Activated T-helper 17 cell treated with anti-CD3 and anti-CD28 coated beads, Interleukin-2, amount 50 U/mL, for 72 hours (primary cell): ENCODE measurements around the gene ATG2A. TPM values are rescaled to one million over a fixed set of nuclear protein-coding genes. Genes with fewer than 3 reads are reported as not detected.
"Not testable (repeated sequence)": the region's sequence is repeated elsewhere in the genome, so short reads cannot be mapped to it uniquely, and the experiment has no call there.

Experiments
- ATAC-seq: fragments of 150-1000 bp; cut with Tn5 transposase; replicated peaks from 2 replicates; pipeline ENCODE4 v1.10.0; 2021; ENCODE audit warnings: mild to moderate bottlenecking, moderate library complexity
- H3K27ac Mint-ChIP-seq: one replicate; pipeline ENCODE4 v1.8.0; 2022; ENCODE audit warnings: mixed read lengths
- H3K27me3 Mint-ChIP-seq: one replicate; pipeline ENCODE4 v1.8.0; 2022; ENCODE audit warnings: mixed read lengths
- H3K36me3 Mint-ChIP-seq: one replicate; pipeline ENCODE4 v1.8.0; 2022; ENCODE audit warnings: low read depth, mild to moderate bottlenecking, mixed read lengths
- H3K4me1 Mint-ChIP-seq: one replicate; pipeline ENCODE4 v1.8.0; 2022; ENCODE audit warnings: mixed read lengths
- H3K4me3 Mint-ChIP-seq: one replicate; pipeline ENCODE4 v1.8.0; 2022; ENCODE audit warnings: mild to moderate bottlenecking, mixed read lengths
- H3K9me3 Mint-ChIP-seq: one replicate; pipeline ENCODE4 v1.8.0; 2022; ENCODE audit warnings: mixed read lengths
- total RNA-seq, 2 donors: library from RNA; stranded (reverse); gene quantifications; one replicate each; pipeline ENCODE4 v1.2.3, GENCODE V29; 2022

The ATG2A gene
- total RNA-seq, 2 donors from 2014 or later, result 20.9 to 23.1 TPM

- Mint-ChIP-seq H3K27ac (peak overlapping the region; percentile 38), H3K9me3 (no peaks in the 10 kb centered on the region), H3K27me3 (no peaks in the 10 kb centered on the region), H3K36me3 (peaks cover 8% of the 10 kb centered on the region), H3K4me3 (no peak overlapping the region), H3K4me1 (peaks cover 36% of the 10 kb centered on the region)
- ATAC-seq, result peak; percentile 75
These were observed 69.9 kb downstream of the ATG2A start for GRCh38 chr11:64846998-64847666.

GRCh38 chr11:64845776-64846129 lies 71.3 kb downstream of the ATG2A start:
- not testable (repeated sequence) for ATAC-seq, H3K9me3 Mint-ChIP-seq, H3K36me3 Mint-ChIP-seq, H3K27ac Mint-ChIP-seq, H3K27me3 Mint-ChIP-seq
- H3K4me1 Mint-ChIP-seq, result peaks cover 29% of the 10 kb centered on the region
- peak overlapping the region; percentile 73 for H3K4me3 Mint-ChIP-seq

- Mint-ChIP-seq H3K27me3 (no peaks in the 10 kb centered on the region), H3K4me1 (peaks cover 29% of the 10 kb centered on the region), H3K4me3 (peak overlapping the region; percentile 73), H3K36me3 (no peaks in the 10 kb centered on the region), H3K9me3 (no peaks in the 10 kb centered on the region), H3K27ac (no peak overlapping the region)
- ATAC-seq, result no peak
These were observed 71.8 kb downstream of the ATG2A start for GRCh38 chr11:64845129-64845775.

Other genes with a start within 250 kb of the ATG2A start
- gene NRXN2, start 194.0 kb downstream of the ATG2A start, total RNA-seq, result 1 to 10 TPM in 1 of 2 donors, under 1 TPM in 1; 0.11 to 1.2 TPM
- 10 to 100 TPM; 11.0 to 21.6 TPM for gene RASGRP2, start 173.1 kb downstream of the ATG2A start, total RNA-seq
- gene PYGM, start 157.2 kb downstream of the ATG2A start, total RNA-seq, result 1 to 10 TPM; 4.0 to 4.7 TPM
- gene SF1, start 138.7 kb downstream of the ATG2A start, total RNA-seq, result 100 to 1,000 TPM; 316 to 397 TPM
- gene MAP4K2, start 114.0 kb downstream of the ATG2A start, total RNA-seq, result 10 to 100 TPM; 65.9 to 82.5 TPM
- 10 to 100 TPM; 17.9 to 28.2 TPM for gene MEN1, start 106.7 kb downstream of the ATG2A start, total RNA-seq
- under 1 TPM; 0.37 to 0.71 TPM for gene CDC42BPG, start 72.6 kb downstream of the ATG2A start, total RNA-seq
- 100 to 1,000 TPM in 1 of 2 donors, 10 to 100 TPM in 1; 96.5 to 107 TPM for gene EHD1, start 38.6 kb downstream of the ATG2A start, total RNA-seq
- gene PPP2R5B, start 7.5 kb upstream of the ATG2A start, total RNA-seq, result 10 to 100 TPM; 14.6 to 43.0 TPM
- under 1 TPM in 1 of 2 donors, not detected in 1; 0.43 TPM for gene GPHA2, start 18.7 kb upstream of the ATG2A start, total RNA-seq
- gene MAJIN, start 54.9 kb upstream of the ATG2A start, total RNA-seq, result 1 to 10 TPM in 1 of 2 donors, not detected in 1; 1.1 TPM
- under 1 TPM; 0.28 to 0.37 TPM for gene BATF2, start 79.8 kb upstream of the ATG2A start, total RNA-seq
- gene ARL2, start 97.0 kb upstream of the ATG2A start, total RNA-seq, result 10 to 100 TPM; 60.4 to 90.5 TPM
- 10 to 100 TPM; 13.5 to 14.4 TPM for gene SNX15, start 110.2 kb upstream of the ATG2A start, total RNA-seq
- gene SAC3D1, start 124.0 kb upstream of the ATG2A start, total RNA-seq, result 10 to 100 TPM; 12.3 to 20.1 TPM
- gene NAALADL1, start 141.3 kb upstream of the ATG2A start, total RNA-seq, result 10 to 100 TPM; 11.2 to 12.6 TPM
- gene CDCA5, start 166.8 kb upstream of the ATG2A start, total RNA-seq, result 100 to 1,000 TPM in 1 of 2 donors, 10 to 100 TPM in 1; 99.5 to 127 TPM
- gene ZFPL1, start 167.0 kb upstream of the ATG2A start, total RNA-seq, result 10 to 100 TPM; 25.2 to 36.3 TPM
- 10 to 100 TPM; 71.8 to 80.6 TPM for gene VPS51, start 179.0 kb upstream of the ATG2A start, total RNA-seq
- 10 to 100 TPM; 19.7 to 20.1 TPM for gene TM7SF2, start 194.7 kb upstream of the ATG2A start, total RNA-seq
- 10 to 100 TPM in 1 of 2 donors, 1 to 10 TPM in 1; 6.3 to 10.0 TPM for gene ZNHIT2, start 200.5 kb upstream of the ATG2A start, total RNA-seq
- gene FAU, start 204.9 kb upstream of the ATG2A start, total RNA-seq, result 100 to 1,000 TPM; 929 to 948 TPM
- gene MRPL49, start 205.1 kb upstream of the ATG2A start, total RNA-seq, result 10 to 100 TPM; 61.7 to 87.7 TPM
- 10 to 100 TPM; 28.9 to 30.8 TPM for gene SYVN1, start 217.3 kb upstream of the ATG2A start, total RNA-seq